Effector memory CD4-positive, alpha-beta T cell (primary cell): Measurements from ENCODE around the gene DBNDD2.

Experiments used
- DNase-seq, 3 donors: peaks; one replicate each; pipeline ENCODE4 v3.0.0-alpha.2; 2020
- H3K27ac ChIP-seq: 2 replicates; pipeline ENCODE4 v1.7.0; 2013; ENCODE audit warnings: mild to moderate bottlenecking, low read length, moderate library complexity; ENCODE audit not compliant: insufficient read depth, poor library complexity, severe bottlenecking
- H3K27me3 ChIP-seq: replicated peaks from 2 replicates; pipeline ENCODE4 v1.7.0; 2013; ENCODE audit warnings: mild to moderate bottlenecking, low read length; ENCODE audit not compliant: insufficient read depth, control insufficient read depth, poor library complexity, severe bottlenecking
- H3K36me3 ChIP-seq: 2 replicates; pipeline ENCODE4 v1.7.0; 2013; ENCODE audit warnings: mild to moderate bottlenecking, low read length, moderate library complexity; ENCODE audit not compliant: control insufficient read depth, insufficient read depth
- H3K4me1 ChIP-seq: 2 replicates; pipeline ENCODE4 v1.7.0; 2013; ENCODE audit warnings: low read length, mild to moderate bottlenecking; ENCODE audit not compliant: control insufficient read depth, insufficient read depth, poor library complexity, severe bottlenecking
- H3K4me3 ChIP-seq: 2 replicates; pipeline ENCODE4 v1.7.0; 2013; ENCODE audit warnings: low read length, low read depth, mild to moderate bottlenecking; ENCODE audit not compliant: insufficient read depth, poor library complexity, severe bottlenecking
- H3K9me3 ChIP-seq: 2 replicates; pipeline ENCODE4 v1.7.0; 2013; ENCODE audit warnings: mild to moderate bottlenecking, low read length, moderate library complexity; ENCODE audit not compliant: control insufficient read depth

Gene DBNDD2

DNA sequence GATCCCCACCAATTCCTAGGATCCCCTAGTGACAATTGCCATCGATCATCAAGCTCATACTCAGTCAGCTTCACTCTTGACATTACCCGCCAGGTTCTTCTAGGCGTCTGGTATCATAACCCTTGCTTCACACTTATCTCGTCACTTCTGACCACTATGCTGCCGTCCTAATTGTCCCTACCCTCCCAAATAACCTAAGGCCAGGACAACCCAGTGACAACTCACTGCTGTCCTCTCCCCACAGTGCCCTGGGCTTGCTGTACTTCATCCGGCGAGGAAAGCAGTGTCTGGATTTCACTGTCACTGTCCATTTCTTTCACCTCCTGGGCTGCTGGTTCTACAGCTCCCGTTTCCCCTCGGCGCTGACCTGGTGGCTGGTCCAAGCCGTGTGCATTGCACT lies 41.5 kb upstream of the DBNDD2 start:
- Histone ChIP-seq H3K9me3 (no peaks in the 10 kb centered on the region), H3K27ac (no peak overlapping the region), H3K27me3 (no peaks in the 10 kb centered on the region), H3K4me1 (peaks cover 31% of the 10 kb centered on the region), H3K4me3 (no peak overlapping the region), H3K36me3 (peaks cover 26% of the 10 kb centered on the region)
- DNase-seq, result no peak

GRCh38 chr20:45367126-45367525 lies 41.0 kb upstream of the DBNDD2 start:
- Histone ChIP-seq H3K4me3 (no peak overlapping the region), H3K27me3 (no peaks in the 10 kb centered on the region), H3K9me3 (no peaks in the 10 kb centered on the region), H3K4me1 (peaks cover 32% of the 10 kb centered on the region), H3K36me3 (peaks cover 26% of the 10 kb centered on the region), H3K27ac (no peak overlapping the region)
- no peak for DNase-seq

DNA sequence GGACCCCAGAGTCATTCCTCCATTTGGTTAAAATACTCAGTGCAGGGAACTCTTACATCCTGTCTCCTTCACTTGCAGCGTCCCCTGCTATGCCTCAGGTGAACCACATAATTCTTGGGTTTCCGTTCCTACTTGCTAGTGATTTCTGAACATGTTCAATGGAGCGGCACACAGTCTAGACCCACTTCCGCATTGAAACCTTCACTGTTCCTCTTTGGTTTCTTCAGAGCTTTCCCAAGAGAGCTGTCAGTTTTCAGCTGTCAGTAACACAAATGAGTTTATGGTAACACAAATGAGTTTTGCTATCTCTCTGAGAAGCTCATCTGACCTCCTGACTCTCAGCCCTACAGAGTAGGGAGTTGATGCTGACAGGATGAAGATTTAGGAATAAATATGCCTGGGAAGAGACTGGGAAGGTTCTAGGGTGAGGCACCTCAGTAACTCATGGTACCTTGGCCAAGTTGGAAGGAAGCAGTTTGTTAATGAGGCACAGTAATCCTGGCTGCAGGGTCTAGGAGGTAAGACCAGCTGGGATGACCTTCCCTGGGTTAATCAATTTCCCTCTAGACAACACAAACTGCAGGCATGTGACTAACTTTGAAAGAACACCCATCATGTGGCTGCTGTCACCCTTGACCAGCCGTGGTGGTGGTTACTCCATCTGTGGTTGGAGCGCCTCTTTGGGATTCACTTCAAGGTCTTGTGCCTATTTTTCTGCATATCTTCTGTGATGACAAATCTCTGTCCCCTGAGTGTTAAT lies 39.7 kb upstream of the DBNDD2 start:
- peak in 1 of 3 donors; percentile 28 for DNase-seq
- H3K27me3 ChIP-seq, result no peaks in the 10 kb centered on the region
- no peaks in the 10 kb centered on the region for H3K9me3 ChIP-seq
- peak overlapping the region; percentile 7 for H3K4me3 ChIP-seq
- H3K4me1 ChIP-seq, result peaks cover 37% of the 10 kb centered on the region
- H3K36me3 ChIP-seq, result peaks cover 26% of the 10 kb centered on the region
- H3K27ac ChIP-seq, result peak overlapping the region; percentile 33

GRCh38 chr20:45370571-45371160 lies 37.4 kb upstream of the DBNDD2 start:
- DNase-seq, result no peak
- H3K27ac ChIP-seq, result no peak overlapping the region
- H3K27me3 ChIP-seq, result no peaks in the 10 kb centered on the region
- no peak overlapping the region for H3K4me3 ChIP-seq
- peaks cover 33% of the 10 kb centered on the region for H3K4me1 ChIP-seq
- H3K9me3 ChIP-seq, result no peaks in the 10 kb centered on the region
- H3K36me3 ChIP-seq, result peaks cover 21% of the 10 kb centered on the region

DNA sequence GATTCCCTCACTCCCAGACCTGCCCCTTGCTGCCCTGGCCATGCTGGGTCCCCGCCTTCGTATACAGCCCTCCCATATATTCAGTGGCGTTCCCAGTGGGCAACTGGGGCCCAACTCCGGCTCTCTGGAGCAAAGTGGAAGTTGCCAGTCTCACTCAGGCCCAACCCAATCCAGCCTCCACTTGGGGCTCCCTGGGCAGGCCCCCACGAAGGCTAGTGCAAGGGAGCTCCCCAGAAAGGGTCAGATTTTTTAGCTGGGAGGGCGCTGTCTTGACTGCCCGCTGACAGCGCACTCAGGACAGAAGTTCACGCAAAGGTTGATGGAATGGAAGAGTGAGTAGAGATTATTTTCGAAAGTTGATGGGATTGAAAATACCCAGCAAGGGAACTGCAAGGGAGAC lies 35.8 kb upstream of the DBNDD2 start:
- Histone ChIP-seq H3K27me3 (no peaks in the 10 kb centered on the region), H3K27ac (no peak overlapping the region), H3K9me3 (no peaks in the 10 kb centered on the region), H3K4me3 (no peak overlapping the region), H3K4me1 (peaks cover 29% of the 10 kb centered on the region), H3K36me3 (peaks cover 6% of the 10 kb centered on the region)
- no peak for DNase-seq

DNA sequence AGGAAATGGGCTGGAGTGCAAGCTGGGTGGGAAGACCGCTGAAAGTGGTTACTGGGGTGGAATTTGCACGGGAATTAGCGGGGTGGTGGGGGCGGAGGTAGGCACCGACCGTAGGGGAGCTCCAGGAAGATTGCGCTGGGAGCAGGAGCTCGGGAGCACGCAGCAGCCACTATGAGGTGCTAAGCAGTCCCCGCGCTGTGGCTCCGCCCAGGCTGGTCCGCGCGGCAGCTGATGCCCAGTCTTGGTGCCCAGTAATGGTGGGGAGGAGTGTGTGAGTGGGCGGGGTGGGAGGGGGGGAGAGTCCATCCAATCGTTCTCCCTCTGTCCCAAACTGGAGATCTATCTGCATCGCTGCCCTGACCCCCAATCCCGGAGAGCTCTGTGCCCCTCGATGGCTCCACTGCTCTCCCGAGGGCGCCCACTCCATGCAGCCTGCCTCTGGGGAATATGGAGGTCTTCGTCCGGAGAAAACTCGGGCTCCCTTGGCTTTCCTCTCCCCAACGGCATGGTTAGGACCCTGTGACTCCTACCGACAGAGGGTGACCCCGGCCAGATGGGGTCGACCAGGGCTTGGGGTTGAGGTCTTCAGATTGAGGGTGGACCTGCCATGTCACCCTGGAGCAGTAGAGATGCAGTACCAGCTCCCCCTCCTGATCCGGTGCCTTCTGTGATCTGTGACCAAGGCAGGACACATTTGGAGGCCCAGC lies 35.3 kb upstream of the DBNDD2 start:
- H3K4me3 ChIP-seq, result peak overlapping the region; percentile 64
- peak overlapping the region; percentile 70 for H3K27ac ChIP-seq
- H3K27me3 ChIP-seq, result no peaks in the 10 kb centered on the region
- no peaks in the 10 kb centered on the region for H3K9me3 ChIP-seq
- H3K36me3 ChIP-seq, result peaks cover 2% of the 10 kb centered on the region
- peaks cover 23% of the 10 kb centered on the region for H3K4me1 ChIP-seq
- no peak for DNase-seq

DNA sequence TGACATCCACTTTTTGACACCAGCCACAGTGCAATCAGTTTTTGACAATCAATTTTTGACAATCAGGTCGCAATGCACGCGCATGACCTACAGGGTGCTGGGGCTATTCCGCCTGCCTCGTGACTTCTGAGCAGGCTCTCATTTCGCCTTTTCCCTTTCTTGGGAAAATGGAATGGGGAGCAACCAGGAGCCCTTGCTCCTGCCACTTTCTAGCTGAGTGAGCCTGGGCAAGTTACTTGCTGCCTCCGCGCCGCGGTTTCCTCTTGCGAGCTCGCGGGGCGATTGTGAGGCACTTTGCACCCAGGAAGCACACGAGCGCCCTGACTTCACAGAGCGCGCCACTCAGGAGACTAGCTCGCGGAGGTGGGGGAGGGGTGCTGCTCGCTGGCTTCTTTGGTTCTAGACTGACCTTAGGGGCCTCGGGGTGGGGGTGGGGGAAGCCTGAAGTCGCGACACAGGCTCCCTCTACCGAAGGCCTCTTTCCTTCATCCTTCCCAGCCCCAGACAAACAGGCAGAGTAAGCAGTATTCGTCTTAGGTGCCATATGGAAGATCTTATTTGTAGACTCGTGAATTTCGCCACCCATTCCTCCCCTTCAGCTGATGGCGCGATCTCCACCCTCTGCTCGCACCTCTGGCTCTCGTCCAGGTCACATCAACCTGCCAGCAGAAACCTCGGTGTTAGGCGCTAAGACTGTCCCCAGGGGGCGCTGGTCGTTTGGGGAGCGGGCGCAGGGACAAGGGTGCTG lies 34.6 kb upstream of the DBNDD2 start:
- peak; percentile 73 to 81 (median 74) for DNase-seq
- H3K4me1 ChIP-seq, result peaks cover 17% of the 10 kb centered on the region
- no peaks in the 10 kb centered on the region for H3K9me3 ChIP-seq
- peaks cover 2% of the 10 kb centered on the region for H3K36me3 ChIP-seq
- peak overlapping the region; percentile 70 for H3K27ac ChIP-seq
- H3K27me3 ChIP-seq, result no peaks in the 10 kb centered on the region
- peak overlapping the region; percentile 64 for H3K4me3 ChIP-seq

GRCh38 chr20:45374101-45374467 lies 34.0 kb upstream of the DBNDD2 start:
- no peak for DNase-seq
- Histone ChIP-seq H3K4me3 (no peak overlapping the region), H3K9me3 (no peaks in the 10 kb centered on the region), H3K36me3 (peaks cover 2% of the 10 kb centered on the region), H3K27me3 (no peaks in the 10 kb centered on the region), H3K4me1 (peaks cover 13% of the 10 kb centered on the region), H3K27ac (peak overlapping the region; percentile 70)

DNA sequence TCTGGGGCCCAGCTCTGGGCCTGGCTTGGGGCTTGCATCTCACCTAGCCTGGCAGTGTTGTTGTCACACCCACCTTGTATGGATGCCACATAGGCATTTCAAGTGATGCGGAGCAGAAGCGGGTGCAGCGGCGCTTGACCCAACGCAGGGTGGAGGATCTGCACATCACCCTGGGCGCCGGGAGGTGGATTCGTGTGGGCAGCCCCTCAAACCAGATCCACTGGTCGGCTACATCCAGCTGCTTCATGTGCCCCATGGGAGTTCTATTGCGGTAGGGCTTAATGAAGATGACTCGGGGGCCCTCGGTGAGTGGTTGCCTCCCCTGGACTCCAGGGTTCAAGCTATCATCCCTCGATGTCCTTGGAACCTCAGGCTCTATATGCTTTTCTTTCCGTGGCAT lies 33.1 kb upstream of the DBNDD2 start:
- Histone ChIP-seq H3K9me3 (no peaks in the 10 kb centered on the region), H3K36me3 (peaks cover 2% of the 10 kb centered on the region)
- DNase-seq, result no peak

More for the DNA sequence above, 33.1 kb upstream of the DBNDD2 start:
- no peak overlapping the region for H3K27ac ChIP-seq
- H3K27me3 ChIP-seq, result no peaks in the 10 kb centered on the region
- H3K4me1 ChIP-seq, result peaks cover 13% of the 10 kb centered on the region
- no peak overlapping the region for H3K4me3 ChIP-seq
